H1 (cell line): Measurements from ENCODE around the gene LTBP1. TPM values are rescaled to one million over a fixed set of nuclear protein-coding genes. Genes with fewer than 3 reads are reported as not detected.

Experiments
- ATF2 ChIP-seq: IDR thresholded peaks from 2 replicates; pipeline ENCODE4 v1.6.1; 2012; ENCODE audit warnings: low read length, inconsistent platforms
- ATF3 ChIP-seq: IDR thresholded peaks from 2 replicates; pipeline ENCODE4 v1.6.1; 2011; ENCODE audit warnings: low read depth, mild to moderate bottlenecking, low read length; ENCODE audit not compliant: insufficient read depth
- BCL11A ChIP-seq, 2 experiments: IDR thresholded peaks; one replicate each; pipeline ENCODE4 v1.6.1; 2011; ENCODE audit warnings: low read depth in 2 of 2, low read length in 2 of 2, mild to moderate bottlenecking in 2 of 2
- CBX8 ChIP-seq: fragments of 300-800, 300-1000 bp; sonication (generic); IDR thresholded peaks from 2 replicates; pipeline ENCODE4 v1.7.1; 2016; ENCODE audit warnings: low read depth, low read length, borderline replicate concordance
- CHD7 ChIP-seq: fragments of 300-600 bp; sonication (generic); IDR thresholded peaks from 2 replicates; pipeline ENCODE4 v1.7.1; 2012; ENCODE audit warnings: low read length, moderate library complexity, mild to moderate bottlenecking, inconsistent platforms; ENCODE audit not compliant: insufficient replicate concordance
- CREB1 ChIP-seq: IDR thresholded peaks from 2 replicates; pipeline ENCODE4 v1.6.1; 2012; ENCODE audit warnings: inconsistent platforms
- FOSL1 ChIP-seq: IDR thresholded peaks from 2 replicates; pipeline ENCODE4 v1.6.1; 2011; ENCODE audit warnings: mild to moderate bottlenecking, low read depth, low read length, moderate library complexity; ENCODE audit not compliant: insufficient read depth
- KDM4A ChIP-seq: IDR thresholded peaks from one replicate; pipeline ENCODE4 v1.7.1; 2012; ENCODE audit warnings: low read depth, mild to moderate bottlenecking, moderate library complexity, low read length, inconsistent platforms; ENCODE audit not compliant: severe bottlenecking
- SP1 ChIP-seq: IDR thresholded peaks from 2 replicates; pipeline ENCODE4 v1.6.1; 2011; ENCODE audit warnings: low read depth, low read length
- SRF ChIP-seq: IDR thresholded peaks from 2 replicates; pipeline ENCODE4 v1.6.1; 2011; ENCODE audit warnings: mild to moderate bottlenecking, low read depth, low read length, moderate library complexity
- polyA plus RNA-seq, 7 experiments: library from polyadenylated mRNA; depleted of rRNA in 3 of 7; stranded (reverse) in 5 of 7; unstranded in 2 of 7; fragments of >200 nt in 5 of 7; fragments of 200-250 nt in 2 of 7; gene quantifications; 1 replicate in 5 of 7; 2 replicates in 1 of 7; 4 replicates in 1 of 7; pipeline versions ENCODE4 v1.2.1 to v1.2.3, GENCODE V29; 2011 to 2013; ENCODE audit warnings: missing spikeins in 2 of 7, mixed read lengths in 2 of 7
- total RNA-seq: library from RNA; stranded (reverse); fragmentation: NEBNext Ultra II Directional; extraction: Animal tissue kit (Norgen Biotek cat#: 25700); gene quantifications from 2 replicates; pipeline ENCODE4 v1.2.1, GENCODE V29; 2021

The LTBP1 gene
- total and polyA plus RNA-seq, 2 of the 8 experiments (the other 6 are each of a cell fraction or from before 2014, with no cell fraction given), result 15.4 to 24.7 TPM

GRCh38 chr2:33072614-33073013, 125.9 kb downstream of the LTBP1 start (continued):
- TF ChIP-seq CHD7, result no peak
- no peak for TF ChIP-seq FOSL1
- no peak for TF ChIP-seq CBX8
- TF ChIP-seq ATF3, result no peak
- TF ChIP-seq SRF, result no peak
- TF ChIP-seq SP1, result no peak
- TF ChIP-seq KDM4A, result no peak
- no peak for TF ChIP-seq ATF2
- no peak for TF ChIP-seq BCL11A (IDR thresholded peaks at IDR 0.05; ENCODE audit: low read depth in 2 of 2, low read length in 2 of 2)
- no peak for TF ChIP-seq CREB1
